AG09309 (cell line): Measurements from ENCODE around the gene BCCIP.

Experiments used
- DNase-seq: peaks from one replicate; pipeline ENCODE4 v3.0.0-alpha.2; 2010; ENCODE audit warnings: low read depth
- H3K4me3 ChIP-seq: 2 replicates; pipeline ENCODE4 v1.5.1; 2011; ENCODE audit warnings: mild to moderate bottlenecking, low read depth, low read length, moderate library complexity; ENCODE audit not compliant: control insufficient read depth
- TF ChIP-seq, protein P1 (sequence below): IDR thresholded peaks from 2 replicates; pipeline ENCODE4 v1.5.1; 2011; ENCODE audit warnings: mild to moderate bottlenecking, low read depth, low read length, inconsistent platforms; ENCODE audit not compliant: insufficient read depth, control insufficient read depth; ENCODE audit errors: missing control alignments

Gene BCCIP

DNA sequence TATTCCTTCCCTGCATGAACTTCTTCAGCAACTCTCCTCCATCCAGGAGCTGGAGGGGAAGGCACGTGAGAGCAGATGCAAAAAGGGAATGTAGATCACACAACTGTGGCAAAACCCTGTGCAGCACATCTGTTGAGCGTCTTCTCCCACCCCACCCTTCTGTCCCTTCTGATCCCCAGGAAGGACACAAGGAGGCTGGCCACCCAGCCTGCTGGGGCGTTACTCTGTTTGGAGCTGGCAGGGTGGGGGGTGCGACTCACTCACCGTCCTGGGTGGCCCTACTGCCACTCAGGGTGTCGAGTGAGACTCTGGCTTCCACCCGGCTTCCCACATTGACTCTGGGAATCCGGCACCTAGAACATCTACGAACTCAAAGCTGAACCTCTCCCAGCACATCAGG lies 37.6 kb upstream of the BCCIP start:
- TF ChIP-seq, protein P1, sequence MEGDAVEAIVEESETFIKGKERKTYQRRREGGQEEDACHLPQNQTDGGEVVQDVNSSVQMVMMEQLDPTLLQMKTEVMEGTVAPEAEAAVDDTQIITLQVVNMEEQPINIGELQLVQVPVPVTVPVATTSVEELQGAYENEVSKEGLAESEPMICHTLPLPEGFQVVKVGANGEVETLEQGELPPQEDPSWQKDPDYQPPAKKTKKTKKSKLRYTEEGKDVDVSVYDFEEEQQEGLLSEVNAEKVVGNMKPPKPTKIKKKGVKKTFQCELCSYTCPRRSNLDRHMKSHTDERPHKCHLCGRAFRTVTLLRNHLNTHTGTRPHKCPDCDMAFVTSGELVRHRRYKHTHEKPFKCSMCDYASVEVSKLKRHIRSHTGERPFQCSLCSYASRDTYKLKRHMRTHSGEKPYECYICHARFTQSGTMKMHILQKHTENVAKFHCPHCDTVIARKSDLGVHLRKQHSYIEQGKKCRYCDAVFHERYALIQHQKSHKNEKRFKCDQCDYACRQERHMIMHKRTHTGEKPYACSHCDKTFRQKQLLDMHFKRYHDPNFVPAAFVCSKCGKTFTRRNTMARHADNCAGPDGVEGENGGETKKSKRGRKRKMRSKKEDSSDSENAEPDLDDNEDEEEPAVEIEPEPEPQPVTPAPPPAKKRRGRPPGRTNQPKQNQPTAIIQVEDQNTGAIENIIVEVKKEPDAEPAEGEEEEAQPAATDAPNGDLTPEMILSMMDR, result no peak
- no peak overlapping the region for H3K4me3 ChIP-seq
- DNase-seq, result no peak

DNA sequence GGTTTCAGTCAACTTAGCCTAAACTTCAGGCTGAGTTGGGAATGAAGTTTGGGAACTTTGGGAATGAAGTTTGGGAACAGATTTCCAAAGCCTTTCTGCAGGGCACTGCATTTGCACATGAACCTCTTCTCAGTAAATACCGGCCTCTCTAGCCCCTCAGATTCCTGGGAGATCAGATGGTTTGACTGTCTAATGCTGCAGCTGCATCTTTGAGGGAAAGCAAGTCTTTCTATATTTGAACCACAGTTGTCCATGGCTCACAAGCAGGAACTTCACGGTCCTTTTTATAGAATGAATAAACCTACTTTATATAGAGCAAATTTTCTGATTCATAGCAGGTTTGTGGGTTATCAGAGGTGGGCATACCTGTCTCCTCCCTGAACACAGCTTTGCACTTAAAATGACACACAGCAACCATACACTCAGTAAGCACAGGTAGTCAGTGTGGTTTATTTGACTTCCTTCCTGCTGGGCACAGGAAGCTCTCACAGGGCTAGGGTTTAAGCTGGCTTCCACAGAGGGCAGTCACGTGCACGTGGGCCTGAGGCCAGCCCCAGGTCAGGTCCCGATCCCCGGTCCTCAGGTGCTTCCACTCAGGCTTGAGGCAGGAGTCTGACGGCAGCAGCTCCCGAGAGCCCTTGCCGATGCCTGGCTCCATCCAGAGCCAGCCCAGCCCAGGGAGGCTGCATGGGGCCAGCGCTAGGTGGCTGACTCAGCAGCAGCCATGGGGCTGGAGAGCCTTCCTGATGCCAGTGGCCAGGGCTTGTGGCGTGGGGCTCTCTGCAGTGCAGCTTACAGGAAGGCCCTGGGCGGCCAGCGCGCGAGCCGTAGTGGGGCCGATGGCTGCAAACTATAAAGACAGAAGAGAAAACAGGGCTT lies 35.0 kb upstream of the BCCIP start:
- TF ChIP-seq, protein P1, result no peak
- no peak for DNase-seq
- H3K4me3 ChIP-seq, result no peak overlapping the region

DNA sequence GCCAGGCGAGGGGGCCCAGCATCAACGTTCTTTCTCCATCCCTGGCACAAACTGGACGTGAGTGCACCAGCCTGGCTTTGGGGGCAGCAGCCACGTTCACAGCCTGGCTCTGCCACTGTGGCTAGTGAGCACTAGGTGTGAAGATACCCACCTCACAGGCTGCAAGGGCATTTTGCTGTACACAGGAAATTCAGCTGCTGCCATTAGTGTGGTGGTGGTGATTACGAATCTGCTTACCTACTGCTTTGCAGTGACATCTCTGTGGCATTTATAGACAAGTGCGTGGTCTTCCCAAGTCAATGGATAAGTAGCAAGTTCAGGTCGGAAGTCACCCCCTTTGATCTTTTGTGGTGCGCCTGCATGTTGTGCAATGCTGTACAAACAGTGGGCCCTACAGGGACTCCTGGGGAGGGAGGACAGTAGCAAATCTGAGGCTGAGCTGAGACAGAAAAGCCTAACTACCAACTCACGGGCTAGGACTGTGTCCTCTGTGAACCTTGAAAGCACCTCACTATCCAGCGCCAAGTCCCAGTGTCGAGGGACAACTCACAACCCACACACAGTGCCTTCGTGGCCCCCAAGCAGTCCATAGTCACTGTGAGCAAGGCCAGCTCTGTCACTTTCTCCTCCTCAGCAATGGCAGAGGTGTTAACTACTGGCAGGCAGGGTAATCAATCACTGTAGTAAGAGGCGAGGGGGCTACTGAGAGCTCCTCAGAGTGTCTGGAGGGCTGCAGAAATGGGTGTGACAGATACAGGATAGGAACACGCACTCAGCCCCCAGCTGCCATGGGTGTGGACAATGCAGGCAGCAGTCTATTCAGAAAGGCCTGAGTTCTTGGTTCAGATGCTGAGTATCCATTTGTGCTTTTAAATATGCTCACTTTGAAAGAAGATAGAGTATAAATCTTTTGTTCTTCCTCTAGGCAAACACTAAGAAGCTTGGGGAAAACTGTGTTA lies 30.7 kb upstream of the BCCIP start:
- H3K4me3 ChIP-seq, result no peak overlapping the region

DNA sequence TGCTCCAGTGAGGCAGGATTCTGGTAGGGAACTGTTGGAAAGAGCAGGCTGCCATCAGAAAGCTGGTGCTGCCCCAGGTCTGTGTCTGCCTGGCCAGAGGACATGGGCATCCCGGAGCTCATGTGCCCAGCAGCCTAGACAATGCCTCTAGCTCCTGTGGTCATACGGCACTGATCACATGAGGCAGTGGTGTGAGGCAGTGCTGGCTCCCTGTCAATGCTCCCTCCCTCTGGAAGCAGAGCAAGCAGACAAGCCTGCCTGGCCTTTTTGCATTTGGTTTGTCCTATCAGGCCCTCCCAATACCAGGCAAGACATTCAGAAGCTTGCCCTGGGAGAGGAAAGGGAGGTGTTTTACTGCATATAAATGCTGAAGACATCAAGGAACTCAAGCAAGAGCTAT lies 28.2 kb upstream of the BCCIP start:
- no peak overlapping the region for H3K4me3 ChIP-seq
- no peak for DNase-seq
- TF ChIP-seq, protein P1, result no peak

More for the DNA sequence above, 30.7 kb upstream of the BCCIP start:
- TF ChIP-seq, protein P1, result no peak
- no peak for DNase-seq

DNA sequence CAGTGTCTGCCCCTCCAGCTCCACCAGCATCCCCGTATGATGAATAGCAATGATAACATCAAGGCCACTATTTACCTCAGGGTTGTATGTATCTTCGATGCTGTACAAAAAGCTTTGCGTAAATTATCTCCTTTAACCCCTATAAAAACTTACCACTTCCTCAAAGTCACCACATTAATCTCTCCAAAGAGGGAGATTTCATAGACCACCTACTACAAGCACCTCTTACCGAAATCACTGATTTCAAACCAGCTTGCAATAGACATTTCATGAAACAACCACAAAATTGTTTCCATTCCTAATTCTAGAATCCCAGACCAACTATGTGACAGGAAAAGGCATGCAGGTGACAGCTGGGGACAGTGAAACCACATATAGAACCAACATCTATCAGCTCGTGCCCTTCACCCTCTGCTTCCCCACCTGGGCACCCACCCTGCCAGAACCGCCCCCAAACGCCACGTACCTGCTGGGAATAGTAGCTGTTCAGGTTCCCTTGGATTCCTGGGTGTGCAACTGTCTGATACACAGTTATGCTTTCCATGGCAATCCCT lies 27.6 kb upstream of the BCCIP start:
- TF ChIP-seq, protein P1, result no peak
- DNase-seq, result no peak
- H3K4me3 ChIP-seq, result no peak overlapping the region

DNA sequence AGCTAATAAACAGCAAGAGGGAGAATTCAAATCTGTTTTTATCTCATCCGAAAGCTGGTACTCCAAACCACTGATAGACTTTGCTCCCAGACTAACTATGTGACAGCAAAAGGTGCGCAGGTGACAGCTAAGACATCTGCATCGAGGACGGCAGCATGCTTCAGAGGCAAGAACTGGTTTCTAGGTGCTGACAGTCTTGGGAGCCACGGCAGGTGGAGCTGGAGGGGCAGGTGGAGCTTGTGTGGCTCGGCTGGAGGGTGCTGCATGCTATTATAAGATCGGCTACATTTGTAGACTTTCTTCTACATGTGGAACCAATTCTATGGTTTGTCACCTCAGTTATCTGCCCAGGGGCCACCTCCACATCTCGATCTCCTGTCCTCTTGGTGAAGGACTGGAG lies 25.9 kb upstream of the BCCIP start:
- DNase-seq, result no peak
- H3K4me3 ChIP-seq, result no peak overlapping the region
- TF ChIP-seq, protein P1, result no peak
